GM23338 (cell line): ENCODE results near the gene OR4D1.

Source experiments
- CREB1 ChIP-seq: fragments of 250-450 bp; sonication (Bioruptor Pico); IDR thresholded peaks from 2 replicates; pipeline ENCODE4 v1.5.0; 2020; ENCODE audit warnings: low read depth, mild to moderate bottlenecking, moderate library complexity
- EZH2 ChIP-seq: fragments of 200-600 bp; sonication (generic); IDR thresholded peaks from one replicate; pipeline ENCODE4 v1.8.0; 2017; ENCODE audit warnings: antibody characterized with exemption, mild to moderate bottlenecking, low read depth; ENCODE audit not compliant: unreplicated experiment
- EZH2phosphoT487 ChIP-seq: fragments of 200-600 bp; sonication (generic); IDR thresholded peaks from one replicate; pipeline ENCODE4 v1.8.1; 2018; ENCODE audit warnings: antibody characterized with exemption; ENCODE audit not compliant: unreplicated experiment
- JUNB ChIP-seq: IDR thresholded peaks from one replicate; pipeline ENCODE4 v1.6.1; 2016; ENCODE audit warnings: antibody characterized with exemption; ENCODE audit not compliant: unreplicated experiment
- NANOG ChIP-seq: IDR thresholded peaks from 2 replicates; pipeline ENCODE4 v1.6.1; 2016; ENCODE audit warnings: antibody characterized with exemption, borderline replicate concordance
- POLR2AphosphoS5 ChIP-seq: IDR thresholded peaks from 2 replicates; pipeline ENCODE4 v1.6.1; 2016; ENCODE audit warnings: antibody characterized with exemption, low read depth
- STAT1 ChIP-seq: IDR thresholded peaks from one replicate; pipeline ENCODE4 v1.6.1; 2016; ENCODE audit warnings: antibody characterized with exemption; ENCODE audit not compliant: unreplicated experiment
- ZNF114 ChIP-seq: fragments of 250-450 bp; sonication (Bioruptor Pico); IDR thresholded peaks from 2 replicates; pipeline ENCODE4 v1.5.0; 2020; ENCODE audit warnings: mild to moderate bottlenecking, moderate library complexity
- ZNF331 ChIP-seq: fragments of 250-450 bp; sonication (Bioruptor Pico); IDR thresholded peaks from 2 replicates; pipeline ENCODE4 v1.5.0; 2020; ENCODE audit warnings: low read depth, mild to moderate bottlenecking, moderate library complexity
- TF ChIP-seq, protein P1 (sequence below): IDR thresholded peaks from one replicate; pipeline ENCODE4 v1.6.1; 2018; ENCODE audit warnings: antibody characterized with exemption; ENCODE audit not compliant: unreplicated experiment
- TF ChIP-seq, protein P2 (sequence below), 2 experiments: fragments of 200-600 bp in 1 of 2; sonication (generic) in 1 of 2; conservative IDR thresholded peaks; 2 replicates each; pipeline versions ENCODE4 v1.5.1 to v1.6.1; 2016 to 2017; ENCODE audit warnings: antibody characterized with exemption in 2 of 2, low read depth in 2 of 2, mild to moderate bottlenecking in 2 of 2, moderate library complexity in 1 of 2
- TF ChIP-seq, protein P3 (sequence below): IDR thresholded peaks from 2 replicates; pipeline ENCODE4 v1.6.1; 2016; ENCODE audit warnings: antibody characterized with exemption
- TF ChIP-seq, protein P4 (sequence below): fragments of 250-450 bp; sonication (Bioruptor Pico); IDR thresholded peaks from 2 replicates; pipeline ENCODE4 v1.5.0; 2020; ENCODE audit warnings: mild to moderate bottlenecking, moderate library complexity

GRCh38 chr17:58196610-58197009 is 48.4 kb downstream of the OR4D1 start:
- TF ChIP-seq, protein P1, sequence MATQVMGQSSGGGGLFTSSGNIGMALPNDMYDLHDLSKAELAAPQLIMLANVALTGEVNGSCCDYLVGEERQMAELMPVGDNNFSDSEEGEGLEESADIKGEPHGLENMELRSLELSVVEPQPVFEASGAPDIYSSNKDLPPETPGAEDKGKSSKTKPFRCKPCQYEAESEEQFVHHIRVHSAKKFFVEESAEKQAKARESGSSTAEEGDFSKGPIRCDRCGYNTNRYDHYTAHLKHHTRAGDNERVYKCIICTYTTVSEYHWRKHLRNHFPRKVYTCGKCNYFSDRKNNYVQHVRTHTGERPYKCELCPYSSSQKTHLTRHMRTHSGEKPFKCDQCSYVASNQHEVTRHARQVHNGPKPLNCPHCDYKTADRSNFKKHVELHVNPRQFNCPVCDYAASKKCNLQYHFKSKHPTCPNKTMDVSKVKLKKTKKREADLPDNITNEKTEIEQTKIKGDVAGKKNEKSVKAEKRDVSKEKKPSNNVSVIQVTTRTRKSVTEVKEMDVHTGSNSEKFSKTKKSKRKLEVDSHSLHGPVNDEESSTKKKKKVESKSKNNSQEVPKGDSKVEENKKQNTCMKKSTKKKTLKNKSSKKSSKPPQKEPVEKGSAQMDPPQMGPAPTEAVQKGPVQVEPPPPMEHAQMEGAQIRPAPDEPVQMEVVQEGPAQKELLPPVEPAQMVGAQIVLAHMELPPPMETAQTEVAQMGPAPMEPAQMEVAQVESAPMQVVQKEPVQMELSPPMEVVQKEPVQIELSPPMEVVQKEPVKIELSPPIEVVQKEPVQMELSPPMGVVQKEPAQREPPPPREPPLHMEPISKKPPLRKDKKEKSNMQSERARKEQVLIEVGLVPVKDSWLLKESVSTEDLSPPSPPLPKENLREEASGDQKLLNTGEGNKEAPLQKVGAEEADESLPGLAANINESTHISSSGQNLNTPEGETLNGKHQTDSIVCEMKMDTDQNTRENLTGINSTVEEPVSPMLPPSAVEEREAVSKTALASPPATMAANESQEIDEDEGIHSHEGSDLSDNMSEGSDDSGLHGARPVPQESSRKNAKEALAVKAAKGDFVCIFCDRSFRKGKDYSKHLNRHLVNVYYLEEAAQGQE: no peak
- TF ChIP-seq, protein P2, sequence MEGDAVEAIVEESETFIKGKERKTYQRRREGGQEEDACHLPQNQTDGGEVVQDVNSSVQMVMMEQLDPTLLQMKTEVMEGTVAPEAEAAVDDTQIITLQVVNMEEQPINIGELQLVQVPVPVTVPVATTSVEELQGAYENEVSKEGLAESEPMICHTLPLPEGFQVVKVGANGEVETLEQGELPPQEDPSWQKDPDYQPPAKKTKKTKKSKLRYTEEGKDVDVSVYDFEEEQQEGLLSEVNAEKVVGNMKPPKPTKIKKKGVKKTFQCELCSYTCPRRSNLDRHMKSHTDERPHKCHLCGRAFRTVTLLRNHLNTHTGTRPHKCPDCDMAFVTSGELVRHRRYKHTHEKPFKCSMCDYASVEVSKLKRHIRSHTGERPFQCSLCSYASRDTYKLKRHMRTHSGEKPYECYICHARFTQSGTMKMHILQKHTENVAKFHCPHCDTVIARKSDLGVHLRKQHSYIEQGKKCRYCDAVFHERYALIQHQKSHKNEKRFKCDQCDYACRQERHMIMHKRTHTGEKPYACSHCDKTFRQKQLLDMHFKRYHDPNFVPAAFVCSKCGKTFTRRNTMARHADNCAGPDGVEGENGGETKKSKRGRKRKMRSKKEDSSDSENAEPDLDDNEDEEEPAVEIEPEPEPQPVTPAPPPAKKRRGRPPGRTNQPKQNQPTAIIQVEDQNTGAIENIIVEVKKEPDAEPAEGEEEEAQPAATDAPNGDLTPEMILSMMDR (conservative IDR thresholded peaks at IDR 0.05; ENCODE audit: low read depth in 2 of 2): no peak
- TF ChIP-seq EZH2 (no peak), EZH2phosphoT487 (no peak), POLR2AphosphoS5 (no peak), JUNB (no peak), ZNF331 (CRISPR knock-in tag) (no peak), CREB1 (CRISPR knock-in tag) (no peak), NANOG (no peak), ZNF114 (no peak), STAT1 (no peak)
- TF ChIP-seq, protein P3, sequence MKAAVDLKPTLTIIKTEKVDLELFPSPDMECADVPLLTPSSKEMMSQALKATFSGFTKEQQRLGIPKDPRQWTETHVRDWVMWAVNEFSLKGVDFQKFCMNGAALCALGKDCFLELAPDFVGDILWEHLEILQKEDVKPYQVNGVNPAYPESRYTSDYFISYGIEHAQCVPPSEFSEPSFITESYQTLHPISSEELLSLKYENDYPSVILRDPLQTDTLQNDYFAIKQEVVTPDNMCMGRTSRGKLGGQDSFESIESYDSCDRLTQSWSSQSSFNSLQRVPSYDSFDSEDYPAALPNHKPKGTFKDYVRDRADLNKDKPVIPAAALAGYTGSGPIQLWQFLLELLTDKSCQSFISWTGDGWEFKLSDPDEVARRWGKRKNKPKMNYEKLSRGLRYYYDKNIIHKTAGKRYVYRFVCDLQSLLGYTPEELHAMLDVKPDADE: no peak
- TF ChIP-seq, protein P4, sequence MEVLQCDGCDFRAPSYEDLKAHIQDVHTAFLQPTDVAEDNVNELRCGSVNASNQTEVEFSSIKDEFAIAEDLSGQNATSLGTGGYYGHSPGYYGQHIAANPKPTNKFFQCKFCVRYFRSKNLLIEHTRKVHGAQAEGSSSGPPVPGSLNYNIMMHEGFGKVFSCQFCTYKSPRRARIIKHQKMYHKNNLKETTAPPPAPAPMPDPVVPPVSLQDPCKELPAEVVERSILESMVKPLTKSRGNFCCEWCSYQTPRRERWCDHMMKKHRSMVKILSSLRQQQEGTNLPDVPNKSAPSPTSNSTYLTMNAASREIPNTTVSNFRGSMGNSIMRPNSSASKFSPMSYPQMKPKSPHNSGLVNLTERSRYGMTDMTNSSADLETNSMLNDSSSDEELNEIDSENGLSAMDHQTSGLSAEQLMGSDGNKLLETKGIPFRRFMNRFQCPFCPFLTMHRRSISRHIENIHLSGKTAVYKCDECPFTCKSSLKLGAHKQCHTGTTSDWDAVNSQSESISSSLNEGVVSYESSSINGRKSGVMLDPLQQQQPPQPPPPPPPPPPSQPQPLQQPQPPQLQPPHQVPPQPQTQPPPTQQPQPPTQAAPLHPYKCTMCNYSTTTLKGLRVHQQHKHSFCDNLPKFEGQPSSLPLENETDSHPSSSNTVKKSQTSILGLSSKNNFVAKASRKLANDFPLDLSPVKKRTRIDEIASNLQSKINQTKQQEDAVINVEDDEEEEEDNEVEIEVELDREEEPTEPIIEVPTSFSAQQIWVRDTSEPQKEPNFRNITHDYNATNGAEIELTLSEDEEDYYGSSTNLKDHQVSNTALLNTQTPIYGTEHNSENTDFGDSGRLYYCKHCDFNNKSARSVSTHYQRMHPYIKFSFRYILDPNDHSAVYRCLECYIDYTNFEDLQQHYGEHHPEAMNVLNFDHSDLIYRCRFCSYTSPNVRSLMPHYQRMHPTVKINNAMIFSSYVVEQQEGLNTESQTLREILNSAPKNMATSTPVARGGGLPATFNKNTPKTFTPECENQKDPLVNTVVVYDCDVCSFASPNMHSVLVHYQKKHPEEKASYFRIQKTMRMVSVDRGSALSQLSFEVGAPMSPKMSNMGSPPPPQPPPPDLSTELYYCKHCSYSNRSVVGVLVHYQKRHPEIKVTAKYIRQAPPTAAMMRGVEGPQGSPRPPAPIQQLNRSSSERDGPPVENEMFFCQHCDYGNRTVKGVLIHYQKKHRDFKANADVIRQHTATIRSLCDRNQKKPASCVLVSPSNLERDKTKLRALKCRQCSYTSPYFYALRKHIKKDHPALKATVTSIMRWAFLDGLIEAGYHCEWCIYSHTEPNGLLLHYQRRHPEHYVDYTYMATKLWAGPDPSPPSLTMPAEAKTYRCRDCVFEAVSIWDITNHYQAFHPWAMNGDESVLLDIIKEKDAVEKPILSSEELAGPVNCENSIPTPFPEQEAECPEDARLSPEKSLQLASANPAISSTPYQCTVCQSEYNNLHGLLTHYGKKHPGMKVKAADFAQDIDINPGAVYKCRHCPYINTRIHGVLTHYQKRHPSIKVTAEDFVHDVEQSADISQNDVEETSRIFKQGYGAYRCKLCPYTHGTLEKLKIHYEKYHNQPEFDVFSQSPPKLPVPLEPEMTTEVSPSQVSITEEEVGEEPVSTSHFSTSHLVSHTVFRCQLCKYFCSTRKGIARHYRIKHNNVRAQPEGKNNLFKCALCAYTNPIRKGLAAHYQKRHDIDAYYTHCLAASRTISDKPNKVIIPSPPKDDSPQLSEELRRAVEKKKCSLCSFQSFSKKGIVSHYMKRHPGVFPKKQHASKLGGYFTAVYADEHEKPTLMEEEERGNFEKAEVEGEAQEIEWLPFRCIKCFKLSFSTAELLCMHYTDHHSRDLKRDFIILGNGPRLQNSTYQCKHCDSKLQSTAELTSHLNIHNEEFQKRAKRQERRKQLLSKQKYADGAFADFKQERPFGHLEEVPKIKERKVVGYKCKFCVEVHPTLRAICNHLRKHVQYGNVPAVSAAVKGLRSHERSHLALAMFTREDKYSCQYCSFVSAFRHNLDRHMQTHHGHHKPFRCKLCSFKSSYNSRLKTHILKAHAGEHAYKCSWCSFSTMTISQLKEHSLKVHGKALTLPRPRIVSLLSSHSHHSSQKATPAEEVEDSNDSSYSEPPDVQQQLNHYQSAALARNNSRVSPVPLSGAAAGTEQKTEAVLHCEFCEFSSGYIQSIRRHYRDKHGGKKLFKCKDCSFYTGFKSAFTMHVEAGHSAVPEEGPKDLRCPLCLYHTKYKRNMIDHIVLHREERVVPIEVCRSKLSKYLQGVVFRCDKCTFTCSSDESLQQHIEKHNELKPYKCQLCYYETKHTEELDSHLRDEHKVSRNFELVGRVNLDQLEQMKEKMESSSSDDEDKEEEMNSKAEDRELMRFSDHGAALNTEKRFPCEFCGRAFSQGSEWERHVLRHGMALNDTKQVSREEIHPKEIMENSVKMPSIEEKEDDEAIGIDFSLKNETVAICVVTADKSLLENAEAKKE (CRISPR knock-in tag): no peak
